Uterus (tissue), 4 donors: ENCODE results near the gene FOXM1. TPM values are rescaled to one million over a fixed set of nuclear protein-coding genes. Genes with fewer than 3 reads are reported as not detected.

ENCODE experiments used
- DNase-seq, 2 donors: peaks; one replicate each; pipeline ENCODE4 v3.0.0-alpha.2; 2019 to 2020
- H3K27ac ChIP-seq, 2 donors: fragments of 200-600 bp; sonication (generic); 1 replicate in 1 of 2; 2 replicates in 1 of 2; pipeline ENCODE4 v1.5.1; 2016 to 2018
- H3K27me3 ChIP-seq, 2 donors: fragments of 200-600 bp; sonication (generic); one replicate each; pipeline ENCODE4 v1.5.1; 2018 to 2019; ENCODE audit warnings: control low read depth in 1 of 2
- H3K36me3 ChIP-seq, 2 donors: fragments of 200-600 bp; sonication (generic); one replicate each; pipeline ENCODE4 v1.5.1; 2019; ENCODE audit warnings: control low read depth in 1 of 2
- H3K4me1 ChIP-seq, 2 donors: fragments of 200-600 bp; sonication (generic); one replicate each; pipeline ENCODE4 v1.5.1; 2018 to 2019; ENCODE audit warnings: control low read depth in 1 of 2
- H3K4me3 ChIP-seq, 2 donors: fragments of 200-600 bp; sonication (generic); 1 replicate in 1 of 2; 2 replicates in 1 of 2; pipeline ENCODE4 v1.5.1; 2018 to 2019; ENCODE audit warnings: mild to moderate bottlenecking in 1 of 2
- H3K9me3 ChIP-seq, 2 donors: fragments of 200-600 bp; sonication (generic); one replicate each; pipeline ENCODE4 v1.5.1; 2019; ENCODE audit warnings: control low read depth in 1 of 2
- POLR2A ChIP-seq, 2 donors: fragments of 450-650 bp; IDR thresholded peaks; one replicate each; pipeline ENCODE4 v1.6.1; 2016; ENCODE audit warnings: antibody characterized with exemption in 2 of 2, mild to moderate bottlenecking in 1 of 2, moderate library complexity in 1 of 2
- intact Hi-C: fragments of 100-400 bp; cut with DNase I; formaldehyde crosslinking; loops from one replicate; pipeline ENCODE4 v1.15.1; 2023; ENCODE audit warnings: low total_unique reads
- total RNA-seq, 4 donors: library from RNA; depleted of rRNA in 3 of 4; stranded (reverse); fragments of >200 nt in 3 of 4; gene quantifications; one replicate each; pipeline versions ENCODE4 v1.1.0 to v1.2.4, GENCODE V29; 2014 to 2023
- TF ChIP-seq, protein P1 (sequence below), 4 experiments: fragments of 200-600 bp in 2 of 4; fragments of 450-650 bp in 2 of 4; sonication (generic) in 2 of 4; IDR thresholded peaks; one replicate each; pipeline ENCODE4 v1.5.1; 2016 to 2019; ENCODE audit warnings: antibody characterized with exemption in 4 of 4, mild to moderate bottlenecking in 2 of 4, moderate library complexity in 1 of 4
- donor health status: DM: yes; HTN: yes; CAD: no.

FOXM1 gene
- total RNA-seq, 4 donors from 2014 or later: 9.6 TPM; not detected in 3

GRCh38 chr12:2919249-2919648 lies 42.3 kb upstream of the FOXM1 start:
- no peak overlapping the region for H3K4me3 ChIP-seq
- no peaks in the 10 kb centered on the region for H3K9me3 ChIP-seq
- no peaks in the 10 kb centered on the region for H3K36me3 ChIP-seq
- intact Hi-C loops: no loop called here
- no peak for TF ChIP-seq POLR2A (IDR thresholded peaks at IDR 0.05)
- TF ChIP-seq, protein P1, sequence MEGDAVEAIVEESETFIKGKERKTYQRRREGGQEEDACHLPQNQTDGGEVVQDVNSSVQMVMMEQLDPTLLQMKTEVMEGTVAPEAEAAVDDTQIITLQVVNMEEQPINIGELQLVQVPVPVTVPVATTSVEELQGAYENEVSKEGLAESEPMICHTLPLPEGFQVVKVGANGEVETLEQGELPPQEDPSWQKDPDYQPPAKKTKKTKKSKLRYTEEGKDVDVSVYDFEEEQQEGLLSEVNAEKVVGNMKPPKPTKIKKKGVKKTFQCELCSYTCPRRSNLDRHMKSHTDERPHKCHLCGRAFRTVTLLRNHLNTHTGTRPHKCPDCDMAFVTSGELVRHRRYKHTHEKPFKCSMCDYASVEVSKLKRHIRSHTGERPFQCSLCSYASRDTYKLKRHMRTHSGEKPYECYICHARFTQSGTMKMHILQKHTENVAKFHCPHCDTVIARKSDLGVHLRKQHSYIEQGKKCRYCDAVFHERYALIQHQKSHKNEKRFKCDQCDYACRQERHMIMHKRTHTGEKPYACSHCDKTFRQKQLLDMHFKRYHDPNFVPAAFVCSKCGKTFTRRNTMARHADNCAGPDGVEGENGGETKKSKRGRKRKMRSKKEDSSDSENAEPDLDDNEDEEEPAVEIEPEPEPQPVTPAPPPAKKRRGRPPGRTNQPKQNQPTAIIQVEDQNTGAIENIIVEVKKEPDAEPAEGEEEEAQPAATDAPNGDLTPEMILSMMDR (IDR thresholded peaks at IDR 0.05): no peak
- no peak overlapping the region for H3K27ac ChIP-seq
- no peaks in the 10 kb centered on the region for H3K27me3 ChIP-seq
- no peaks in the 10 kb centered on the region for H3K4me1 ChIP-seq
- DNase-seq: no peak

DNA sequence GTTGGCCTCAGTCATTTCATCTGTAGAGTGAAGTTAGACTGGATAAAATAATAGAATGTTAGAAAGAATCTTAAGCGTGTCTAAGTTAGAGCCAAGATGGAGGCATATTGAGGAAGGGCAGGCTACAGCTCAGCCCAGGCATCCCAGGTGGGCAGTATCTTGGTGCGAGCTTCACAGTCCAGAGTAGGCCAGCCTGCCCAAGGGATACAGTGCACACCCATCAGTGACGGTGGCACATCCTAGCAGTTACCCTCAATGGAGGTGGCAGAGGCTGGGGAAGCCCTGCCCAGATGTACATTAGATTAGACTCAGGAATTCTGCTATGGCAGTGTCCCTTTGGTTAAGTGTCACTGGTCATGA lies 35.2 kb upstream of the FOXM1 start:
- intact Hi-C loops: no loop called here
- no peaks in the 10 kb centered on the region for H3K27me3 ChIP-seq
- H3K4me3 ChIP-seq: no peak overlapping the region
- no peak for DNase-seq
- no peak overlapping the region for H3K27ac ChIP-seq
- no peaks in the 10 kb centered on the region for H3K36me3 ChIP-seq
- no peaks in the 10 kb centered on the region for H3K9me3 ChIP-seq
- TF ChIP-seq, protein P1 (IDR thresholded peaks at IDR 0.05): no peak
- TF ChIP-seq POLR2A (IDR thresholded peaks at IDR 0.05): no peak
- H3K4me1 ChIP-seq: no peaks in the 10 kb centered on the region

DNA sequence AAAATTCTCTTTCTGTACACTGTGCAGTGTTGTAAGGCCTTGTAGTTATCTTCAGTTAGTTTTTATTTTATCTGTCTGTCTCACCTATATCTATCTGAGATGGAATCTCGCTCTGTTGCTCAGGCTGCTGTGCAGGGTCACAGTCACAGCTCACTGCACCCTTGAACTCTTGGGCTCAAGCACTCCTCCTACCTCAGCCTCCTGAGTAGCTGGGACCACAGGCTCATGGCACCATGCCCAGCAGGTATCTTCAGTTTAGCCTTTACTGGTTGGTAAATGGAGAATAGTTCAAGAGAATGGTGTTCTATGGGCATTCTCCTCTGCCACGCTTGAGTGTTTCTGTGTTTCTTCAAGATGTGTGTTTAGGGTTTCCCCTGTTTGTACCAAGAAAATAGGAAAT lies 27.3 kb upstream of the FOXM1 start:
- H3K27ac ChIP-seq: no peak overlapping the region
- H3K27me3 ChIP-seq: no peaks in the 10 kb centered on the region
- no peaks in the 10 kb centered on the region for H3K36me3 ChIP-seq
- TF ChIP-seq, protein P1 (IDR thresholded peaks at IDR 0.05): no peak
- no peak for TF ChIP-seq POLR2A (IDR thresholded peaks at IDR 0.05)
- intact Hi-C loops: no loop called here
- H3K4me1 ChIP-seq: no peaks in the 10 kb centered on the region
- no peak overlapping the region for H3K4me3 ChIP-seq
- no peaks in the 10 kb centered on the region for H3K9me3 ChIP-seq
- no peak for DNase-seq

DNA sequence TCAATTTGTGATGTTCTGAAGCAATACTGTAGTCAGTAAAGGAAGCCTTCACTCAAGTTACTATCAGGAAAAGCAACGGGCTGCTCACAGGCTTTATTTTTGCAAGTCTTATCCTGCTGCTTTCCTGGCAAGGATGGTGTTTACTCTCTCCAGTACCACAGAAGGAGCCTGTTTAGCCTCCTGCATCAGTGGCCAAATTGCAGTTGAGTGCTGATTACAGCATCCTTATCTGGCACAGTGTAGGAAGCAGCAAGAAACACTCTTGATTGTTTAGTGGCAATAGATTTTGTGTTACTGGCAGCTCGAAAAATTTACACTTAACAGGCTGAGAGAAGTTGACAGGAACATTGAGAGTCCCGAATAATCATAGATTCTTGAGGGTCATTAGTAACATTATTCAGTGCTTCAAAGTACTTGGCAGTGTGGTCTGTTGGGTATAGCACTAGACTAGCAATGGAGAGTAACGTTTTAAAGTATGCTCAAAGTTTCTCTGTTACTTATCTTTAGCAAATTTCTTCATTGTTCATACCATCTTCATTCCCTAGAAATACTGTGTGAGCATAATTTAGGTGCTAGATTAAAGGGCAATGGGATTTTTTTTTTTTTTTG lies 25.4 kb upstream of the FOXM1 start:
- intact Hi-C loops: no loop called here
- Histone ChIP-seq H3K27me3 (no peaks in the 10 kb centered on the region), H3K4me3 (no peak overlapping the region), H3K36me3 (no peaks in the 10 kb centered on the region), H3K4me1 (no peaks in the 10 kb centered on the region), H3K9me3 (no peaks in the 10 kb centered on the region), H3K27ac (no peak overlapping the region)
- TF ChIP-seq, protein P1 (IDR thresholded peaks at IDR 0.05): no peak
- TF ChIP-seq POLR2A (IDR thresholded peaks at IDR 0.05): no peak
- DNase-seq: peak; percentile 28 to 39

DNA sequence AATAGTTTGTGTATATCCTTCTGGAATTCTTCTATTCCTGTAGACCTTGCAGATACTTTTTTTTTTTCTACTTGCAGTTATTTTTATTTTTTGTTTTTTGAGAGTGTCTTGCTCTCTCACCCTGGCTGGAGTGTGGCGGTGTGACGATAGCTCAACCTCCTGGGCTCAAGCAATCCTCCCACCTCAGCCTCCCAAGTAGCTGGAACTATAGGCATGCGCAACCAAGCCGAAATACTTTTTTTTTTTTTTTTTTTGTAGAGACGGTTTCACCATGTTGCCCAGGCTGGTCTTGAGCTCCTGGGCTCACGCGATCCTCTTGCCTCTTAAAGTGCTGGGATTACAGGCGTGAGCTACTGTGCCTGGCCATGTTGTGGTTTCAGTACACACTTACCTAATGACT lies 23.7 kb upstream of the FOXM1 start:
- Histone ChIP-seq H3K4me3 (no peak overlapping the region), H3K4me1 (no peaks in the 10 kb centered on the region), H3K9me3 (no peaks in the 10 kb centered on the region), H3K27ac (no peak overlapping the region), H3K27me3 (no peaks in the 10 kb centered on the region), H3K36me3 (no peaks in the 10 kb centered on the region)
- intact Hi-C loops: no loop called here
- DNase-seq: no peak
- TF ChIP-seq, protein P1 (IDR thresholded peaks at IDR 0.05): no peak
- TF ChIP-seq POLR2A (IDR thresholded peaks at IDR 0.05): no peak
